NCI-H2171 treated with DMSO at 0.1 percent for 48 hours (cell line): Measurements from ENCODE around the gene CRLF2.
"Not testable (repeated sequence)": the region's sequence is repeated elsewhere in the genome, so short reads cannot be mapped to it uniquely, and the experiment has no call there.

Experiments used
- DNase-seq: peaks from one replicate; lab custom pipeline; 2025; lab: John Stamatoyannopoulos, UW

CRLF2 gene, protein sequence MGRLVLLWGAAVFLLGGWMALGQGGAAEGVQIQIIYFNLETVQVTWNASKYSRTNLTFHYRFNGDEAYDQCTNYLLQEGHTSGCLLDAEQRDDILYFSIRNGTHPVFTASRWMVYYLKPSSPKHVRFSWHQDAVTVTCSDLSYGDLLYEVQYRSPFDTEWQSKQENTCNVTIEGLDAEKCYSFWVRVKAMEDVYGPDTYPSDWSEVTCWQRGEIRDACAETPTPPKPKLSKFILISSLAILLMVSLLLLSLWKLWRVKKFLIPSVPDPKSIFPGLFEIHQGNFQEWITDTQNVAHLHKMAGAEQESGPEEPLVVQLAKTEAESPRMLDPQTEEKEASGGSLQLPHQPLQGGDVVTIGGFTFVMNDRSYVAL

DNA sequence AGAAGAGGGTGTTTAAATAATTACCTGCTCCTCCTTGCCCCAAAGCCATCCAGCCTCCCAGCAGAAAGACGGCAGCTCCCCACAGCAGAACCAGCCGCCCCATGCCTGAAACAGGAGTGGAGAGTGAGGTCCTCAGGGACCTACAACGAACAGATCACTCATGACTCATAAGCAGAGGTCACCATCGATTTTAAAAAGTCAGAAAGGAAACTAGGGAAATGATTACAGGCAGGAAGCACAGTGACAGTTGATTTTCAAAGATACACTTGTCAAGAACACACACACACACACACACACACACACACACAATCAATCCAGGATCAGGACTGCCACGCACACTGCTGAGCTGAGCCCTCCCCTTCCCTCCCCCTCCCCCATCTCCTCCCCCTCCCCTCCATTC is at the start of gene CRLF2:
Gene CRLF2 (minus strand): TSS at position 118 of the 400 bp plus-strand sequence. CDS start 15 bp downstream, at position 103.
- DNase-seq, result no peak

DNA sequence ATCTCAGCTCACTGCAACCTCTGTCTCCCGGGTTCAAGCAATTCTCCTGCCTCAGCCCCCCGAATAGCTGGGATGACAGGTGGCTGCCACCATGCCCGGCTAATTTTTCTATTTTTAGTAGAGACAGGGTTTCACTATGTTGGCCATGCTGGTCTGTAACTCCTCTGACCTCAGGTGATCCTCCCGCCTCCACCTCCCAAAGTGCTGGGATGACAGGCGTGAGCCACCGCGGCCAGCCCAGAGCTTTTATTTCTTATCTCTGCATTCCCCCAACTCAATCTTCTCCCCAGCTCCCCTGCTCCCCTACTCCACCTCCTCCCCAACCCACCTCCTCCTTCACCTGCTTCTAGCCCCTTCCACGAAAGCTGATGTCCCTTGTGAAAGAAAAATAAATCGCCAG is 49.3 kb upstream of the CRLF2 start:
- not testable (repeated sequence) for DNase-seq

DNA sequence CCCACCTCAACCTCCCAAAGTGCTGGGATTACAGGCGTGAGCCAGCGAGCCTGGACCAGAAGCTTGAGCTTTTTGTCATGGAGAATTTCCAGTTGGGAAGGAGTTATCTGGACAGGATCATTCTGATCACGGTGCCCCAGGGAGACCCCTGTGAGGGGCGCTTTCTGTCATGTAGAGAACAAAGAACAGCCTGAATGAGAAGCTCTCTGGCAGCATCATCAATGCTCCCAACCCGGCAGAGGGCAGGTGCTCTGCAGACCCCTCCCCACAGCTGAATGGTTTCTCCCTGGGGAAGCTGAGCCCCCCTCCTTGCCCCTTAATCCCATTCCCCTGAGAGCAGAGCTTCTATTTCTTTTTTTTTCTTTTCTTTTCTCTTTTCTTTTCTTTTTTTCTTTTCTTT is 48.8 kb upstream of the CRLF2 start:
- DNase-seq, result no peak

DNA sequence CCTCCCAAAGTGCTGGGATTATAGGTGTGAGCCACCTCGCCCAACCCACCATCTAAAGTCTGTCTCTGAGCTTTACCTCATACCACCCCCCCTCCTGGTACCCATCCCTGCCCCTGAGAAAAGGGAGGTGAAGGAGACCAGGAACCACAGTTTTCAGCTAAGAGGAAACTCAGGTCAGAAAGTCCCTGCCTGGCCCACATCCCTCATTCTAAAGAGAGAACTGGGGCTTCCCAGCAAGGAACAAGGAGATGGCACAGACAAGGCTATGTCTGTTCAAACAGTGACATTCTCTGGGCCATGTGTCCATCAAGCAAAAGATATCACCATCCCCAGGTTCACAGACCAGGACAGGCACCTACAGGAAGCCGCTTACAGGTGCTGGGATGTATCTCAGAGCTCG is 40.4 kb upstream of the CRLF2 start:
- no peak for DNase-seq

DNA sequence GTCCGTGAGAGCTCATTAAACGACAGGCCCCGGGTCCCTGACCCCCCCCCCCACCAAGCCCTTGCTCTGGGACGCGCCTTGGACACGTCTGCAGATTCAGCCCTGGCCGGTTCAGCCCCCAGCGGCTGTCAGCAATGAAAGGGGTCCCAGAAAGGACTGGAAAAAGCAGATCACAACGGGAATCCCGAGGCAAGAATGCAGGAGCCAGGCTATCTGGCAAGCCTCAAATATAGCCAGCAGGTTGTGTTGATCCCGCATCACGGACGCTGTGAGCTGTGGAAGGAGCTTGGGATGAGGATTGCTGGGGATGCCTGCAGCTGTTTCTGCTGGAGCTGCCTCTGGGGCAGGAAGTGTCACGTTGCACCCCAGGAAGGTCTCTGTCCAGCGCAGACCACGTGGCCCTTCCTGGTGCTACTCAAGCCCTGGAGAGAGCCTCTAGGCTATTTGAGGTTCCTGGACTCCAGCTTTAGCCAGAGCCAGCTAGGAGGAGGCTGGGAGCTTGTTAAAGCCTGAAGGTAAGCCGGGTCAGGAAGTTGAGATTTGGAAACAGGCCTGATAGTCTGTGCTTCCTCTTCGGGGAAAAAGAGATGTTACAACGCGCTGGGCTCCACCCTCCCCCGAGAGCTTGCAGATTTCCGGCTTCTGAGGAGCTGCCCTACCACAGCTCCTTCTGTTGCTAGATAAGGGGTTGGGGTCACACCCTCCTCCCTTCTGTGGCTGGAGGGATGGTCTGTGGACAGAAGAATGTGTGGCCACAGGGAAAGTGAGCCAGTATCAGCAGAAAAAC is 36.8 kb upstream of the CRLF2 start:
- DNase-seq, result no peak

DNA sequence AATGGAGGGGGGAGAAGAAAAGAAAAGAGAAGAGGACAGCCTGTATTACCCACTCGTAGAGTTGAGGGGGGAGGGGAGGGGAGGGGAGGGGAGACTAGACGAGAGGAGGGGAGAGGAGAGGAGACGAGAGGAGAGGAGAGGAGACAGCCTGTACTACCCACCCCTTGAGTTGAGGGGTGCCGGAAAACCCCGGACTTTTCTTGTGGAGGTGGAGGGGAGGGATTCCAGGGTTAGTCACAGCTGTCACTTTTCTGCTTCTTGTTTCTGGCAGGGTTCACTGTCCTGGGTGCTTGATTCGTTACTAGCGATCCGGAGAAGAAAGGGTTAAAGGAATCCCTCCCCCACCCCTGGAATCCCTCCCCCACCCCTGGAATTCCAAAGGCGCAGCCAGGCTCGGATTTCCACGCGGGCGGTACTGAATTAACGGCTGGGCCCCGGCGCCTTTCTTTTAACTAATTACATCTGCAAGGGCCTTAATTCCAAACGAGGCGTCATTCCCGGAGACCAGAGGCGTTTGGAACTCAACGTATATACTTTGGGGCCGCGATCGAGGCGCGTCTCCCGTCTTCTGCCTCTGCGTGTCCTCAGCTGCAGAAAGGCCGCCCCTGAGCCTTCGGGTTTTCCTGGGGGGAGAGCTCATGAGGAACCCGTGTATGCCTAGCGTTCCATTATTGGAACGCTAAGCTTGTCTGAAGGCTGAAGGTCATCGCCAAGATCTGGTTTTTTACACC is 36.0 kb upstream of the CRLF2 start:
- no peak for DNase-seq

DNA sequence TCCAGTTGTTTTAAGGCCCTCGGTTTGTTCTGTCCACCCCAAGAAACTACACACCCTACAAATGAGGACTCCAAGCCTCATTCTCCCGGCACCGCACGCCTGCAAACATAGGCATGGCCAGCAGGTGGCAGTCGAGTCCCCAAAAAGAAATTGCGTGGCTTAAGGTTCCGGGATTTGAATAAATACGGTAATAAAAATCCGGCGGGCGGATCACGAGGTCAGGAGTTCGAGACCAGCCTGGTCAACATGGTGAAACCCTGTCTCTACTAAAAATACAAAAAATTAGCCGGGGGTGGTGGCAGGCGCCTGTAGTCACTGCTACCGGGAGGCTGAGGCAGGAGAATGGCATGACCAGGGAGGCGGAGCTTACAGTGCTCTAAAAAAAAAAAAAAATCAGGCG is 34.4 kb upstream of the CRLF2 start:
- DNase-seq, result peak; percentile 13

DNA sequence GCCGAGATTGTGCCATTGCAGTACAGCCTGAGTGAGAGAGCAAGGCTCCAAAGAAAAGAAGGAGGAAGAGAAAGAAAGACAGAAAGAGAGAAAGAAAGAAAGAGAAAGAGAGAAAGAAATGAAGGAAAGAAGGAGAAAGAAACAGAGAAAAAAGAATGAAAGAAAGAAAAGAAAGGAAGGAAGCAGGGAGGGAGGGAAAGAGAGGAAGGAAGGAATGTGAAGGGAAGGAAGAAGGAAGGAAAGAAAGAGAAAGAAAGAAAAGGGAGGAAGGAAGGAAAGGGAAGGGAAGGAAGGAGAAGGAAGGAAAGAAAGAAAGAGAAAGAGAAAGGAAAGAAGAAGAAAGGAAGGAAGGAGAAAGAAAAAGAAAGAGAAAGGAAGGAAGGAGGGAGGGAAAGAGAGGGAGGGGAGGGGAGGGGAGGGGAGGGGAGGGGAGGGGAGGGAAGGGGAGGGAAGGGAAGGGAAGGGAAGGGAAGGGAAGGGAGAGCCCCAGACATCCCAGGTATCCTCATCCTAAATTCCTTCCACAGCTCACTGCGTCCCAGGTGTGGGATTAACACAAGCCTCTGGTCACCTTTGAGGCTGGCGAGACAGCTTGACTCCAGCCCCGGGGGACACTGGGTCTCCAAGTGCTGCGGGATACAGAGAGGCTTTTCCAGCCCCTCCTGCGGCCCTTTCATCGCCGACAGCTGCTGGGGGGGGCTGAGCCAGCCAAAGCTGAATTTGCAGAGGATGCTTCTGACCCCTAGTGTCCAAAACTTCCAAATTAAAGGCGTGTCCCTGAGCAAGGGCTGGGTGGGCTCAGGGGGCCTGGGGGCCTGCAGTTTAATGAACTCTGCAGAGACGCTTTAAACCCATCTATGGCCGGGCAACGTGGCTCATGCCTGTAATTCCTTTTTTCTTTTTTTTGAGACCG is 32.0 kb upstream of the CRLF2 start:
- DNase-seq, result no peak

DNA sequence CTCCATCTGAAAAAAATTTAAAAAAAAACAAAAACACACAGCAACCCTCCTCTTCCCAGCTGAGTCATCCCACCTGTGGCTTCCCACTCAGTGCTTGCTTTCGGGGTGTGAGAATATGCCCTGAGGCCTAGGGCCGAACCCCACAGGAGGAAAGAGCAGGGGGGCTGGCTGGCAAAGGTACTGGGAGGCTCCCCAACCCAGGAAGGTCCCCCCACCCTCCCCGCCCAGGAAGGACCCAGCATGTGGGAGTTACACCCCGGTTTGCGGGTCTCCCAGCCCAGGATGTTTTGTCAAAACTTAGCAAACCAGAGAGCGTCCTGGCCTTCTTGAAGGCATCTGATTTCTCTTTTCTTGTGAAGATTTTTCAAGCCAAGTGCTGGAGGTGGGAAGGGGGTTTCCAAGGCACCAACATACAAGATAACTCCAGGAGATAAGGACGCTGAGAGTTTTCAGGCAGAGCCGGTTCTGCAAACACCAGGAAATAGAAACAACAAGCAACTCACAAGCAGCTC is 30.5 kb upstream of the CRLF2 start:
- DNase-seq, result no peak

DNA sequence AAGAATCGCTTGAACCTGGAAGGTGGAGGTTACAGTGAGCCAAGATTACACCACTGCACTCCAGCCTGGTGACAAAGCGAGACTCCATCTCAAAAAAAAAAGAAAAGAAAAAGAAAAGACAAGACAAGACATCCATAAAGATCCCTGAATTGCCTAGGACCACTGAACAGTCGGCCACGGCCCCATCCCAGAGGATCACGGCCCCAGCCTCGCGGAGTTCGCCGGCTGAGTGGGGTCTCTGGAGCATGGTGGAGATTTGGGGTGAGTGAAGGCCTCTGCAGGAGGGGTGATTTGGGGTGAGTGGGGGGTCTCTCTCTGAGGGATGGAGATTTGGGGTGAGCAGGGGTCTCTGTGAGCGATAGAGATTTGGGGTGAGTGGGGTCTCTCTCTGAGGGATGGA is 28.1 kb upstream of the CRLF2 start:
- not testable (repeated sequence) for DNase-seq

DNA sequence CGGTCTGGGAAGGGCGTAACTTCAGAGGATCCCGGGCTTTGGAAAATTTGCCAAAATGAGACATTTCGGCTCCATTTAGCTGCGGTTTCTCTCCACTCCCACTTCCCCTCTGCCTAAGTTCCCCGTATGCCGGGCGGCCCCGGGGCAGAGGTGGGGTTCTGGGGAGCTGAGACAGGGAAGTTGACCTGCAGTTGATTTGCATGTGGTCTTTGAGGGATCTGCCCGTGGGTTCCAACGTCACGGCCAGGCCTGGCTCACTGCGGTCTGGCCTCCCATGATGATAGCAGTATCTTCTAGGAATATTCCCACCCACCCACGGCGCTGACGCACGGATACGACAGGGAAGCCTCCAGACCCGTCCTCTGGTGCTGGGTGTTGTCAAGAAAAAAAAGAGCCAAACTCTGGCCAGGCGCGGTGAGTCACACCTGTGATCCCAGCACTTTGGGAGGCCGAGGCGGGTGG is 27.3 kb upstream of the CRLF2 start:
- DNase-seq, result no peak

DNA sequence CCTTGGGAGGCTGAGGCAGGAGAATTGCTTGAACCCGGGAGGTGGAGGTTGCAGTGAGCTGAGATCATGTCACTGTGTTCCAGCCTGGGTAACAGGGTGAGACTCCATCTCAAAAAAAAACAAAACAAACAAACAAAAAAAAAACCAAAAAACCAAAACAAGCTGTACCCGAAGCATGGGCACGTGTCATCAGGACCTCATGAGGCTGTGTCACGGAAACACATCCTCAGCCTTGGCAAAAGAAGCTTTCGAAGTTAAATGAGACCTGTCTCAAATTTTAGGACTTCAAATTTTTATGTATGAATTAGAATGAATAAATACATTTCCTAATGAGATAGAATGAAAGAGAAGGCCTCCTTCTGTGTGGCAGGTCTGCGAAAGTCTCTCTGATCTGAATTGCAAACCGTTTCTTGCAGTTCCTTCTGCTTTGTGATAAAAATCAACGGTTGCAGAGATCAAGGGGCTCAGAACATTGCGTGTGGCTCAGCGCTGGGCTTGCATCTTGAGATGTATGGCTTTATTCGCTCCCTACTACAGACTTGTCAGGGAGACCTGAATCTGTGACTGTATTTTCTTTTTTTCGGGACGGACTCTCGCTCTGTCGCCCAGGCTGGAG is 19.5 kb upstream of the CRLF2 start:
- DNase-seq, result no peak

DNA sequence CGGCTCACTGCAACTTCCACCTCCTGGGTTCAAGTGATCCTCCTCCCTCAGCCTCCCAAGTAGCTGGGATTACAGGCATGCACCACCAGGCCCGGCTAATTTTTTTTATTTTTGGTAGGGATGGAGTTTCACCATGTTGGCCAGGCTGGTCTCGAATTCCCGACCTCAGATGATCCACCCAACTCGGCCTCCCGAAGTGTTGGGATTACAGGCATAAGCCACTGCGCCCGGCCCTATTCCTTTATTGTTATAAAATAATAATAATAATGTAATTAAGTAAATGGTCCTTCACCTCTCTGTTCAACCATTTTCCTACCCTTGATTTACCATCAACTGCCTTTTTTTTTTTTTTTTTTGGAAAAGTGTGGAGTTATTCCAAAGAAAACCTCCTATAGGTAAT is 15.7 kb upstream of the CRLF2 start:
- DNase-seq, result not testable (repeated sequence)

DNA sequence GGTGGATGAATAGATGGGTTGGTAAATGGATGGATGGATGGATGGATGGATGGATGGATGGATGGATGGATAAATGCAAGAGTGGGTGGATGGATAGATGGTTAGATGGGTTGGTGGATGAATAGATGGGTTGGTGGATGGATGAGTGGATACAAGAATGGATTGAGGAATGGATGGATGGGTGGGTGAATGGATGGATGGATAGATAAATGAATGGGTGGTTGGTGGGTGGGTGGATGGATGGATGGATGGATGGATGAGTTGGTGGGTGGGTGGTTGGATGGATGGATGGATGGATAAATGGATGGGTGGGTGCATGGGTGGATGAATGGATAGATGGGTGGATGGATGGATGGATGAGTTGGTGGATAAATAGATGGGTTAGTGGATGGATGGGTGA is 13.8 kb upstream of the CRLF2 start:
- no peak for DNase-seq

DNA sequence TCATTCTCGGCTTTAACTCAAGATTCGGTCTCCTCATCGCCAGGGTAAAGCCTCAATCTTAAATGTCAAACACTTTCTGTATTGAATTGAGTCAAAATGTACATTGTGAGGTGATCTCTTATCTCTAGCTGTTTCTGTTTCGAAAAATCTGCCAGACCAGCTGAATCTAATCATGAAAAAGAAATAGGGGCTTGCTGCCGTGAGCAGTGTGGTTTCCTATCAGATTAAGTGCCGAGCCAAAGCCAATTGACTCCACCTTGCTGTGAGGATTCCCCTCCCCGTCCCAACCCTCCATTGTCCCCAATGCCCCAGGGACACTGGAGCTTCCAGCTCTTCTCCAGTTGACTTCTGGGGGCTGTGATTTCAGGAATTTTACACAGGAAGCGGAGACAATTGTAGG is 12.5 kb upstream of the CRLF2 start:
- no peak for DNase-seq

DNA sequence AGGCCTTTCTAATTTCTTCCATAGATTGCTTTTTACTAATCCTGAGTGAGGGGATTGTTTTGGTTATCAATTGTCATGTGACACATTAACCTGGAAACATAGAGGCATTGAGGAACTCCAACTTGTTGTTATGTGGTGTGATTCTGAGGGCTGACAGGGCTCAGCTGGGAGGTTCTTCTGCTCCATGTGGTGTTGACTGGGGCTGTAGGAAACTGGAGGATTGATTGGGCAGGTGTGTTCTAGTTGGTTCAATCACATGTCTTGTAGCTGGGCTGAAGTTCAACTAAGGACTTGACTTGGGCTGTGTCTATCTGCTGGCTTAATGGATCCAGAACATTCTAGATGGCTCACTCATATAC is 10.8 kb upstream of the CRLF2 start:
- DNase-seq, result no peak

DNA sequence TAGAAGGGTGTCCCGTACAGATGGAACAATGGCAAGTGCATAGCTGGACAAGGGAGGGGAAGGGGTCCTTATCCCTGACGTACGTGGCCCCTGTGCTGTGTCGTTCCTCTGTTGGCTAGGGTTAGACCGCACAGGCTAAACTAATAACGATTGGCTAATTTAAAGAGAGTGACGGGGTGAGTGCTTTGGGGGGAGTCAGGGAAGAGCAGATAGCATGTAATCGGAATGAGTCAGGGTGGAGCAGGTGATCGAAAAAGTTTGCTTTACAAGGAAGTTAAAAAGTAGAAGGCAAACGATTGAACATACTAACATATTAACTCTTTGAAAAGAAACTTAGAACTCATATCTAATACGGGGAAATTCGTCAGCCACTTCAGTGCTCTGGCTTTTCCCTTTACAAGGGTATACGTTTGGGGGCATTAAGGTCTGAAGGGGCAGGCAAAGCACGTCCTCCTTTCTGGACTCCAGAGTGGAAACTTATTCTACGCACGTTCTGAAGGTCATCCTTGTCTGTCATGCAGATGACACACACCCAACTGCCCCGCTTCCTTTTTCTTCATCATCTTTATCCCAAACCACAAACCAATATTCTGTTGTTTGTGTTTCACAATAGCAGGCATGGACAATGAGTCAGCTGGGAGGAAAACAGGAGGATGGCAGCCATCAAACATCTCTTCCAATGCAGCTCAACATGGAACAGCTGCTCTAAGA is 10.2 kb upstream of the CRLF2 start:
- no peak for DNase-seq

DNA sequence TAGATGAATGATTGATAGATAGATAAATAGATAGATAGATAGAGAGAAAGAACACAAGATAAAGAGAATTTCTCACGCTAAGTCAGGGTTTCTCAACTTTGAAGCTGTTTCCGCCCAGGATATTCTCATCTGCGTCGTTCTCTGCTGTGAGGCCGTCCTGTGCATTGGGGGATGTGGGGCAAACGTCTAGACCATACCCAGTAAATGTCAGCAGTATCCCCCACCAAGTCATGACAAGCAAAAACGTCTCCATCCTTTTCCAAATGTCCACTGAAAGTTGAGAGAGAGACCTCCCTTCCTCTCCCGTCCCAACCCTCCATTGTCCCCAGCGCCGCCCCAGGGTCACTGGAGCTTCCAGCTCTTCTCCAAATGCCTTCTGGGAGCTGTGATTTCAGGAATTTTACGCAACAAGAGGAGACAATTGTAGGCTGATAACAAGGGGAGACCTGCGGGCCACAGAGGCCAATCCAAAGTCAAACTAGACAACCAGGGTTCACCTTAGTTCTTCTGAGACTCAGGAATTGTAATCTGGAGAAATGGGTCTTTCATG is 8.9 kb upstream of the CRLF2 start:
- no peak for DNase-seq

DNA sequence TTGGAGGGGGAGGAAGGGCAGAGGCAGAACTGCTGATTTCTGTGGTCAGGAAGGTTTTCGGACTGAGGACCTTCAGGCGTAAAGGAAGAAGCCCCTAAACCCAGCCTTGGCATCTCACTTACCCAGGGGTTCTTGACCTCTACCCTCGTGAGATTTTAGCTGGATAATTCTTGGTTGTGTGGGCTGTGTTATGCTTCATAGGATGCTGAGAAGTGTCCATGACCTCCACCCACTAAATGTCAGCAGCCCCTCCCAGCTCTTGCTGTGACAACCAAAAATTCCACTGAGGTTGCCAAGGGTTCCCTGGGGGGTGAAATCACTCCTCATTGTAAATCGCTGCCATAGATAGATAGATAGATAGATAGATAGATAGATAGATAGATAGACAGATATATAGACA is 5.8 kb upstream of the CRLF2 start:
- no peak for DNase-seq
